Left cardiac atrium (tissue), 4 donors: ENCODE measurements around the gene STT3B. TPM values are rescaled to one million over a fixed set of nuclear protein-coding genes. Genes with fewer than 3 reads are reported as not detected.
"Not testable (repeated sequence)": the region's sequence is repeated elsewhere in the genome, so short reads cannot be mapped to it uniquely, and the experiment has no call there.

Experiments
- ATAC-seq, 2 donors: fragments of 200-7000 bp; cut with Tn5 transposase; one replicate each; pipeline ENCODE4 v1.9.1; 2020; ENCODE audit warnings: mild to moderate bottlenecking in 2 of 2, moderate library complexity in 2 of 2
- DNase-seq: peaks from one replicate; pipeline ENCODE4 v3.0.0-alpha.2; 2020
- intact Hi-C, 2 donors: fragments of 100-400 bp; cut with DNase I; formaldehyde crosslinking; loops; one replicate each; pipeline versions ENCODE4 v1.14.1 to v1.15.1; 2022 to 2023
- long read RNA-seq: library from polyadenylated mRNA; unstranded; transcript quantifications from one replicate; pipeline ENCODE4 v2.0.0, GENCODE V29; 2021
- total RNA-seq, 2 donors: library from RNA; stranded (reverse); fragmentation: NEBNext Ultra II Directional; extraction: Animal tissue kit (Norgen Biotek cat#: 25700); gene quantifications; one replicate each; pipeline ENCODE4 v1.2.1, GENCODE V29; 2021
- donor health status: DM: no; HTN: yes; CAD: no.
- donor health status: DM: no; HTN: yes; CAD: no; lungs with severe emphysema.
- donor health status: DM: yes; HTN: yes; CAD: no.
- donor health status: Dilated cardiomyopathy.

The STT3B gene
- total RNA-seq = 10 to 100 TPM; 76.7 to 88.1 TPM
- long read RNA-seq, full-length matches to known transcripts = 5 of 9 reads
- long read RNA-seq, partial matches to known transcripts = 1 of 9 reads
- long read RNA-seq, other reads (novel, unspliced or antisense) = 3 of 9 reads

DNA sequence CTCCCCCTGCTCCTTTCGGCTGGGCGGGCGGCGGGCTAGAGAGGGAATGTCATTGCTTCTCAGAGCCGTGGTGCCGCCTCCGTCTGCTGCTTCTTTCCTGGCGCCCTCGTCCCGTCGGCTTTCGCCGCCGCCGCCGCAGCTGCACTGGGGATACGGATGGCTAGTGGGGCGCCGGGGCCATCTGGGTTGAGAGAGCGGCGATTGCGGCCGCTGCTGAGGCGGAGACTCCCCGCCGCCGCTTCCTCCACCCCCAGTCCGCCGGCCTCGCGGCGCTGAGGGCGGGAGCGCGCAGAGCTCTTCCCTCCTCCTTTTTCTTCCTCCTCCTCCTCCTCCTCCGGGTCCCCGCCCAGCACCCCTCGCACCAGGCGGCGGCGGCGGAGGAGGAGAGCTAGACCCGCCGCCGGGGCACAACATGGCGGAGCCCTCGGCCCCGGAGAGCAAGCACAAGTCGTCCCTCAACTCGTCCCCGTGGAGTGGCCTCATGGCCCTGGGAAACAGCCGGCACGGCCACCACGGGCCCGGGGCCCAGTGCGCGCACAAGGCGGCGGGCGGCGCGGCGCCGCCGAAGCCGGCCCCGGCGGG lies at the start of gene STT3B:
TSS of gene STT3B (plus strand) at position 339 of the 582 bp plus-strand sequence. CDS start at position 413, 74 bp downstream.
- intact Hi-C loops = no loop called here
- DNase-seq (peak; percentile 87), ATAC-seq (peak; percentile 75 to 87)

DNA sequence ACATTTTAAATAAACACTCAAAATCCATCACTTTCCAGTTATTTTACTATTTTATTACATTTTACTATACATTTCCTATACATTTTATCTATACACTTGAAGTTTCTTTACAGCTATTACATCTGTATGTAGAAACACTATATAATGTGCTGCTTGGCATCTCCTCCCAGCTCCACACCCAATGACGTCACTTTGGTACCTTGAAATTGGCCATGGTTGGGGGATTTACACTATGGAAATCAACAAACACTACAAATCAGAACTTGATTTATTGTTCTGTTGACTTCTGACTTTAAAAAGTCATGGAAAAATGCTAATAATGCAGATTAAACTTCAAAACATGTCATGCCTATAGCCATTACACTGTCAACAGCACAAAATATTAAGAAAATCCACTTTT lies 48.9 kb upstream of the STT3B start:
- no peak for ATAC-seq
- intact Hi-C loops = no loop called here
- no peak for DNase-seq

DNA sequence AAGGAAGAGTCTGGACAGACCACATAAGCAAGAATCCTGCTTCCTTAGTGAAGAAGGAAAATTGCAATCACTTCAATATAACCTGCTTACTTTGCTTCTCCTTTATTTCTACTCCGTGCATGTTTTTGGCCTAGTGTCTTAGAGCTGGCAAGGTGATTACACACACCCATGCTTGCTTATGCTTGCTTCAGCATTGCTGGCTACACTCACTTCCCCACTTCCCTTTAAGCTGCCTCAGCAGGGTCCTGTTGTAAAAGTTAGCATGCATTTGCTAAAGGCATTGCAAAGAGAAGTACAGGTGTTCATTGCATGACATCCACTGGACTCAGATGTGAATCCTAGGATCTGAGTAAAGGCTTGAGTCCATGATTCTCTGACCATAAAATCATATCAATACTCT lies 47.5 kb upstream of the STT3B start:
- intact Hi-C loops = no loop called here
- ATAC-seq (no peak), DNase-seq (no peak)

DNA sequence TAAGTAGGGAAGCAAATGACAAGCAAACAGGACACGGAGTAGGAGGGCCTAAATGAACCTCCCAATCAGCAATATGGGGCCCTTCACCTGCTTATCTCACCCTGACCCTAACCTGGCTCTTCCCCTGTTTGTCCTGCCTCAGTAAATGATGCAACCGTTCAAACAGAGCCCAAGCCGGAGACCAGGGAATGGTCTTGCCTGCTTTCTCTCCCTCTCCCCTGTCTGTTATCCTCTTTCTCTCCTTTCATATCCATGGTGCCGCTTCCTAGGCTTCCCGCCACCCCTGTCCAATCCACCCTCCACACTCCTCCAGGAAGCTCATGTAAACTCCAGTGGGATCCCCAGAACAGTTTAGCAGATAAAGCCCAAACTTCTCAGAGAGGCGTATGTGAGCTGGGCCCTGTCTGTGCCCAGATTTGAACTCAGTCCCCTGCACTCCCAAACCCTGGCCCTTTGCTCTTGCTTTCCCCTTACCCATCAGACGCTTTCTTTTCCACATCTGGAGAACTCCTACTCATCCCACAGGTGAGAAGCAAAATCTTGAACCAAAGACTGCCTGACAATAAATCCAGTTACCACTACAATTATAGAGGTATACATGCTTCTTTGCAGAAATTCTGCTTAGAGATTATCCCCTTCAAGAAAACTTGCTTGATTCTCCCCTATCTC lies 45.7 kb upstream of the STT3B start:
- ATAC-seq (no peak), DNase-seq (no peak)
- intact Hi-C loops = no loop called here

DNA sequence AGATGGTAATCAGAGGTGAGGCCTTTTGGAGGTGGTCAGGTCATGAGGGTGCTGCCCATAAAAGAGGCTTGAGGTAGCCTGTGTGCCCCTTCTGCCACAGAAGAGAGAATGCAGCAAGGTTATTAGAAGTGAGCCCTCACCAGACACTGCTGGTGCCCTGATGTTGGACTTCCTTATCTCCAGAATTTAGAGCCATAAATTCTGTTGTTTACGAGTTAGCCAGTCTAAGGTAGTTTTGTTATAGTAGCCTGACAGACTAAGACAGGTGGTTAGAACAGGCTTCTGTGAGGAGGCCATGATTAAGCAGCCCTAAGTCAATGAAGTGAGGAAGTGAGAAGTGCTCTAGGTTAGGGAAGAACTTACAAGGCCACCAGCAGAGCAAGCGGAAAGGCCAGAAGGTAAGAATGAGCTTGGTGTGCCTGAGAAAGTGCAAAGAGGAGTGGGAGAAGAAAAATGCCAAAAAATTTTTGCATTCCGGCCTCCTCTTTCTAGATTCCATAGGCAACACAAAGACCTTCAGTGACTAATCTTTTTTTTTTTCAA lies 44.2 kb upstream of the STT3B start:
- intact Hi-C loops = no loop called here
- DNase-seq = no peak
- no peak for ATAC-seq

DNA sequence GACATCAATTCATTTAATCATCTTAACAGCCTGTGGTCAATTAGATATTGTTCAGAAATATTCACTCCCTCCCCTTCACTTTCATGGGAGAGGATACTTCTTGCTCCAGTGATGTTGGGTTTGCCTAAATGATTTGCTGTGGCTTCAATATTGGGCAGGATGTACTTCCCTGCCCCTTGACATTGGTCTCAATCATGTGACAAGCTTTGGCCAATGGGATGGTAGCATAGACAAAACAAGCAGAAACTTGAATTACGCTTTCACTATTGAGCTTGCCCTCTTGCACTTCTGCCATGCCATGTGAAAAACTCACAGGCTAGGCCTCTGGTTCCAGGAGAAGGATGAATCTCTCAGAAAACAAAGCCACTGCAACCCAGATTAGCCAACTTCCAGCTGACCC lies 42.2 kb upstream of the STT3B start:
- DNase-seq (no peak), ATAC-seq (no peak)
- intact Hi-C loops = no loop called here

DNA sequence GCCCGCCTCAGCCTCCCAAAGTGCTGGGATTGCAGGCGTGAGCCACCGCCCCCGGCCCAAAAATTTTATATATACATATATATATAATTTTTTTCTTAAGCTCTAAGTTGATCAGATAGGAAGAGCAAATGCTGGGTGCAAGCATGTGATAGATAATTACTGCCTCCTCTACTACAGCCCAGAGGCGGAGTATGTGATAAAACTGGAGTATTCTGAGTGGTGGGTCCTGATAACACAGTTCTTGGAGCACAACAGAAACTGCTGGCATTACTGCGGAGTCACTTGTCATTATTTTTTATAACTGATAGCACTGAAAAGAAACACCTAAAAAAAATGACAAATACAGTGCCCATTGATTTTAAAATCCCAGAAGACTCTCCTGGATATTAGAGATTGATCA lies 41.1 kb upstream of the STT3B start:
- DNase-seq = no peak
- ATAC-seq = no peak

DNA sequence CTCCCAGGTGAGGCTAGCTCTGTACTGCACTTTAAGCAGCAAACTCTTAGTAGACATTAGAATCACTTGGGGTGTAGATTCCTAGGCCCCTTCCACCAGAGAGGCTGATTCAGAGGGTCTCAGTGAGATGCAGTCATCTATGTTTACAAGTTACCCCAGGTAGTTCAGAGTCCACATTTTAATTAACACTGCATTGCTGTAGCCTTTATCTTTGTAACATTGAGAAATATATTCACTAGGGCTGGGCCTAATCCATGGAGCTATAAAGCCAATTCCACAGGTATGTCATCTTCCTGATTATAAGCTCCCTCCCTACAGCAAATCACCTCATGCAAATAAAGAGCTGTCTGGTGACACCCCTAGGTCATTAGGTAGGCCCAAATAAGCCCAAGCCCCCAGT lies 39.6 kb upstream of the STT3B start:
- intact Hi-C loops = no loop called here
- DNase-seq (no peak), ATAC-seq (no peak)

More for the DNA sequence above, 41.1 kb upstream of the STT3B start:
- intact Hi-C loops = no loop called here

DNA sequence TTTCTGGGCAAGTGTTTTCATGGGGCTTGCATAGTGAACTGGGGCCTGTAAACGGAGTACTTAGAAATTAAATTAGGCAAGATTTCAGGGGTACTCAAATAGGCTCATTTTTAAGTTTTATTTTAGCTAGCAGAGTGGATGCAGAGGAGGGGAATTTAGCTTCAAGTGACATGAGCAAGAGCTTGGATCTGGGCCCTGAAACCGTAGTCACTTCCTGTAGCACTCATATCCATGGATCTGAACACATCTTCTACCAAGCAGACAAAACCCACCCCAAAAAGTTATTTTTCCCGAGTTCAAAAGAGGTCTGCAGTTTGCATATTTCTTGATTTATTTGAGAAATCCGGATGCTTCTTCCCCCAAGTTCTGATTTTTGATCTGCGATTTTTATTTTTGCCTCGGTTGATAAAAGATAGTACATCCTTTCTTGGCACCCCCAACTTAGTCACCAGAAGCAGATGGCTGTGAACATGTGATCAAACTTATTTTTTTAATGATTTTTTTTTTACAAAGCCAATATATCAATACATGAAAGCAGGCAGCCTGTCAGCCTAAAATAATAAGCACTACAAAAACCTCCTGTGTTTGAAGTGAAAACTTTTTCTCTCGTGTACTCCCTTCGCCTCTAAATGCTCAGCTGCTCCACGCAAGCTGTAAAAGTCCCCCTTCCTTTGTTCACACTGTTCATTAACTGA lies 36.6 kb upstream of the STT3B start:
- ATAC-seq = no peak
- DNase-seq = peak; percentile 19
- intact Hi-C loops = no loop called here

DNA sequence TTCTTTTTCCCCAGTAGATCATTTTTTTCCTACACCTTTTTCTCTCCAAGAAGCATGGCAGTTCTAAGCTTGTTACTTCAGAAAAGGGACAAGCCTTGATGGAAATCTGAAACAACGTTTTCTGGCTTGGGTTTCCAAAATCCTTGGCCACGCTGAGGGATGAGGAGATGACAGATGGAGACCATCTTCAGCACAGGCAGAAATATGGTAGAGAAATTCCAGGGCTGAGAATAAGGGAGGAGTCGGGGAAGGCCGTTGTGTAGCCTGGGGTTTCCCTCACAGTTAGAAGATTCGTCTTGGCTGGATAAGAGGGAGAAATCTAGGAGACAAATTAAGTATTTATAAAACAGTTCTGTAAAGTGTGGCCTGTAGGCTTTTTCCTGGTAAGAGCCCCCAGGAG lies 33.9 kb upstream of the STT3B start:
- DNase-seq = no peak
- intact Hi-C loops = no loop called here
- no peak for ATAC-seq

DNA sequence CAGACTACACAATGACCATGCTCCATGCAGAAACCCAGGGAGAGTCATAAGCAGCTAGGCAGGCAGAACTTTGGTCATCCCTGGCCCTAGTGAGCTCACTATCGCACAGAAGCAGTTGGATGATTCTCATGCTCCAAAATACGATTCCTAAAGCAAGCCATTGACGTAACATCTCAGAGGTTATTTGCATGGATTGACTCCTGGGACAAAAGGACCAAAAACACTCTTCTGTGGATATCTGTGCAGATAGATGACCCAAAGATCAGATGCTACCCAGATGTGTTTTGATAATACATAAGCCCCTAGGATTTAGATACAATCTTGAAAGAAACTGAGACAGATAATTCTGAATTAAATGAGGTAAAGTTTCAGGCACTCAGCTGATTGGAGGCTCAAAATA lies 33.4 kb upstream of the STT3B start:
- intact Hi-C loops = no loop called here

DNA sequence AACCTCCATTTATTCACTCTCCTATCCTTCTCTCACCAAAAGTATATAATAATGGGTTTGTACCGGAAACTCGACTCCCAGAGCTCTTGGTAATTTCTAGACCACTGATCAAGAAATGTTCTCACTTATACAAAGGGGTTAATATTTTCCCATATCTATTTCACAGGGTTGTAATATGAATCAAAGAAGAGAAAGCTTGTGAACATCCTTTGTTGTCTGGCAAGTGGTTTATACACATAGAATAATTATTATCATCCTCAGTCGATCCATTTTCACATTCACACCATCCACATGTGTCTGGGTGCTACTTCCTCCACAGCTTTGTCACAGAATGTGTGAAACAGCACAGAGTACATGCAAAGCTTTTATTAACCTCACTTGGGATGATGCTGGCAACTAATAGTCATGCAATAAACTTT lies 29.9 kb upstream of the STT3B start:
- ATAC-seq (no peak), DNase-seq (no peak)
- intact Hi-C loops = no loop called here

More for the DNA sequence above, 33.4 kb upstream of the STT3B start:
- DNase-seq (no peak), ATAC-seq (no peak)

DNA sequence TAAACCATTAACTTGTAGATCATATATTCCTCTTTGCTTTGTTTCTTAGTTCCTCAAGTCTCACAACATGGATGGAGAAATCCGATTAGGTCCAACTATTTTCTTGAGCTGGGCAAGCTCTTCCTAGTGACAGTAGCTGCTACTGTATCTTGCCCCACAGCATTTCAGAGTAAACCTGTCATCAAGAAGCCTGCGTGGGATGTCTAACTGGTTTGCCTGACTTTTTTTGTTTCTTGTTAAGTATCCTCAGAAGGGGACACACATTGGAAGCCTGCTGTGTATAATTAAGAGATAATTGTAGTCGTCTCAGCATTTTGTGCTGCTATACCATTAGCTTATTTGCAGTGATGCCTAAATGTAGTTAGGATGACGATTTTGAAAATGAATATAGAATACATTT lies 29.3 kb upstream of the STT3B start:
- intact Hi-C loops = no loop called here
- DNase-seq = no peak
- ATAC-seq = no peak

DNA sequence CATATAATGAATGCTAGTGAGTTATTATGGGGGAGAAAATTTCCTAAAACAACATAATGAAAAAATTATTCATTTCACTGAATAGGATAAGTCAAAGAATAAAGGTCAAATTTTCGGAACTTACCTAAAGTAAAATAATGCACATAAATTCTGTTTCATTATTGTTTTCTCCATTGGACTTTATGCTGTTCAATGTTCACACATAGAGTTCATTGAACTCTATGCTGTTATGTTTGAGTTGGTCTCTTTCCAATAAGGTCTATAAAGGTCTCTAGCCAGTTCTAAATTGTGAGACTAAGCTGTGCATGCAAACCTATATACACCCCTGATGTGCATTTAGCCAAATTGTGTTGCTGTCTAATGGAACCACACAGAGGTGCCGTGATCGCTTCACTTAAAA lies 28.5 kb upstream of the STT3B start:
- intact Hi-C loops = no loop called here
- DNase-seq (no peak), ATAC-seq (no peak)

DNA sequence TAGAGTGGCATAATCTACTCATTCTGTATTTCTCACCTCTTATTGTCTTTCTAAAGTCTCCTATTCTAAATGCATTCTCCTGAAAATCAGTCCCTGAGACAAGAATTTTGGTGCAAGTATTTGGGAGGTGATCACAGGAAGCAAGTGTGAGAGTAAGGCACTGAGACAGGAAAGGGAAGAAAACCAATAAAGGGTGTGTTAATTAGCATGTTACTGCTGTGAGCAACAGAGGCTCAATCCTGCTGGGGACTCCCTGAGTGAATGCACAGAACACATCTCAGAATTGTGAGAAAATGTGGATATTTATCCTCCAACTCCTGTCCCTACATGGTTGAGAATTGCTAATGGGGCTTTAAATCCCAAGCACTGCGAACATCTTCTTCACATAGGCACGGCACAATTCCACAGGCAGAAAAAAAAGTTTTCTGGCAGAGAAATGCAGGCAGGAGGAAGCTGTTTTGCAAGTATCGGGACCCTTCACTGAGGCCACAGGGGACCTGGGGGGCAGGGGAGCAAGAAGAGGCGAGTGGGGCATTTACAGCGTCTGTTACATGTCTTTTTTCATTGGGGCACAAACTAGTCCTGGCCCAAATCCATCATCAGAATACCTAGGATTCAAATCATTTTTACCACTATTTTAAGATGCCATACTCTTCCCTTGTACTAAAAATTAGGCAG lies 27.2 kb upstream of the STT3B start:
- DNase-seq (no peak), ATAC-seq (no peak)
- intact Hi-C loops = no loop called here

DNA sequence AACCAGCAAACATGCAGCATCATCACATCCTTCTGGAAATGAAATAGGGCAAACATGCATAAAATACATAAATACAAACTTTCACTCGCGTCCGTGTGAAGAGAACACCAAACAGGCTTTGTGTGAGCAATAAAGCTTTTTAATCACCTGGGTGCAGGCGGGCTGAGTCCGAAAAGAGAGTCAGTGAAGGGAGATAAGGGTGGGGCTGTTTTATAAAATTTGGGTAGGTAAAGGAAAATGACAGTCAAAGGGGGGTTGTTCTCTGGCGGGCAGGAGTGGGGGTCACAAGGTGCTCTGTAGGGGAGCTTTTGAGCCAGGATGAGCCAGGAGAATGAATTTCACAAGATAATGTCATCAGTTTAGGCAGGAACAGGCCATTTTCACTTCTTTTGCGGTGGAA lies 26.2 kb upstream of the STT3B start:
- DNase-seq, intact Hi-C loops, ATAC-seq: not testable (repeated sequence)

DNA sequence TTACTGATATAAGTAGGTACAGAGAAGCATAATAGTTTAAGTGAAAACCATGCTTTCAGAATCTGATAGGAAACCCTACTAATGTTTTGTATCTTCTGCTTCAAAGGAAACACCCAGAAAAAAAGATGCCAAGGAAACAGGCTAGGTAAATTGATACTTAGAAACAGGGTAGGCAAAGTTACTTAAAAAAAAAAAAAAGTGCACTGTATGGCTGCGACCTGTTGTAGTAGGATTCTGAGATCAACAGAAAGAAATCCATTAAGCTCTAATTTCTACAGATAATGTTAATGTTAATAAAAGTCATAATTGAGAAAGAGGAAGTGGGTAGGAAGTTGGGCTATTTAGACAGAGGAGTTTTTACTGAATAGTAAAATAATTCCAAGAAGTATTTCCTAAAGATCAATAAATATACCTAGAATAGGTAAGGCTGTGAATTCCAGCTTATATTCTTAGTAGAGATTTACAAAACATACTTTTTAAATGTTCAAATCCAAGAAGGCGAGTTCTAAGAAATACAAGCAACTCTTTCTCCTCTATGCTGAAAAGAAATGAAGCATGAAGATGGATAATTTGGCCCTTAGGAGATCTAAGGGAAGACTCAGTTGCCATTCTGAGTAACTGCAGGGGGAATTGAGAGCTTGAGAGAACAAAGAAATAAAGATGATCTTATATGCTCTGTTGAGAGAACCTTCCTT lies 24.1 kb upstream of the STT3B start:
- DNase-seq (no peak), ATAC-seq (no peak)
- intact Hi-C loops = no loop called here

DNA sequence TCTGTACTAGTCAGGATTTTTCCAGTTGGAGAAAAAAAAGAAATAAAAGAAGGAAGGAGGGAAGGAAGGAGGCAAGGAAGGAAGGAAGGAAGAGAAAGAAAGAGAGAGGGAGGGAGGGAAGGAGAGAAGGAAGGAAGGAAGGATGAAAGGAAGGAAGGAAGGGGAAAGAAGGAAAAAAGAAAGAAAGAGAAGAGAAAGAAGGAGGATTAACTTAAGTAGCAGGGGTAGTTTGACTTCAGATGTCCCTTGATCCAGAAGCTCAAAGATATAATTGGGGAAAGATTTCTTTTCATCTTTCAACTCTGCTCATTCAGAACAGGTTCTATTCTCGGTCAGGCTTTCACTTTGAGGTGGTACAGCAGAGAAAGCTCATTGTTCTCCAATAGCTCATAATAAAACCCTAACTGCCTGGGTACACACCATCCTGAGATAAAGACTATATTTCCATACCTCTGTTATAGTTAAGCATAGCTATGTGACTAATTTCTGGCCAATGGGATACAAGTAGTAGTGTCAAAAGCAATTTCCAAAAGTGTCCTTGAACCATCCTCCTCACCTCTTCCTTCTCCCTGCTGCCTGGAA lies 23.5 kb upstream of the STT3B start:
- no peak for DNase-seq
- intact Hi-C loops = no loop called here
- no peak for ATAC-seq

DNA sequence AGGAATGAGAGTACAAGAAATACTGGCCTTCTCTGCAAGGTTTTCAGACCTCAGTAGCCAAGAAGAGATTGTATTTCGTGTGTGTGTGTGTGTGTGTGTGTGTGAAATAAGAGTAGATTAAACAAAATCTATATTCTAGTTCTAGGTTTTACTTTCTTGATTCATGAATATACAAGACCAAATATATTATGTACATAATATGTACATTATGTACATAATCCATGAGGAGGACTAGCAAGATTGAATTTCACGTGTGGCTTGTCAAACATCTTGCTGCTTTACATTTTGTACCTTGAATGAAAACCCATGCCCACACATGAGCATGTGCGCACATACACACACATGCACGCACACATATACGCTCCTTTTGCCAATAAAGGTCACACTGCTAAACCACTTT lies 18.2 kb upstream of the STT3B start:
- DNase-seq (no peak), ATAC-seq (no peak)
- intact Hi-C loops = no loop called here
